Ascending aorta (tissue), 2 donors: ENCODE measurements around the gene SWT1. TPM values are rescaled to one million over a fixed set of nuclear protein-coding genes. Genes with fewer than 3 reads are reported as not detected.
"Not testable (repeated sequence)": the region's sequence is repeated elsewhere in the genome, so short reads cannot be mapped to it uniquely, and the experiment has no call there.

Experiments used
- DNase-seq, 2 donors: peaks; one replicate each; pipeline ENCODE4 v3.0.0-alpha.2; 2019; ENCODE audit warnings: low spot score in 2 of 2
- H3K27ac ChIP-seq, 2 donors: fragments of 200-600 bp; sonication (generic); one replicate each; pipeline ENCODE4 v1.5.1; 2016 to 2017; ENCODE audit warnings: mild to moderate bottlenecking in 1 of 2
- H3K27me3 ChIP-seq: fragments of 200-600 bp; sonication (generic); one replicate; pipeline ENCODE4 v1.5.1; 2017
- H3K36me3 ChIP-seq, 2 donors: fragments of 200-600 bp; sonication (generic); one replicate each; pipeline ENCODE4 v1.5.1; 2016
- H3K4me1 ChIP-seq, 2 donors: fragments of 200-600 bp; sonication (generic); one replicate each; pipeline ENCODE4 v1.5.1; 2016 to 2017; ENCODE audit warnings: mild to moderate bottlenecking in 1 of 2
- H3K4me3 ChIP-seq, 2 donors: fragments of 200-600 bp; sonication (generic); one replicate each; pipeline ENCODE4 v1.5.1; 2016 to 2017; ENCODE audit warnings: mild to moderate bottlenecking in 1 of 2
- H3K9me3 ChIP-seq, 2 donors: fragments of 200-600 bp; sonication (generic); one replicate each; pipeline ENCODE4 v1.5.1; 2016
- intact Hi-C: fragments of 100-400 bp; cut with DNase I; formaldehyde crosslinking; loops from one replicate; pipeline ENCODE4 v1.15.1; 2023
- total RNA-seq: library from RNA; depleted of rRNA; stranded (reverse); fragments of >200 nt; gene quantifications from one replicate; pipeline ENCODE4 v1.1.0, GENCODE V29; 2016
- TF ChIP-seq, protein P1 (sequence below), 3 experiments: fragments of 200-600 bp in 2 of 3; fragments of 450-650 bp in 1 of 3; sonication (generic) in 2 of 3; IDR thresholded peaks; one replicate each; pipeline ENCODE4 v1.5.1; 2016 to 2019; ENCODE audit warnings: antibody characterized with exemption in 3 of 3, mild to moderate bottlenecking in 1 of 3, moderate library complexity in 1 of 3

Gene SWT1
- total RNA-seq, 1 donor from 2014 or later = 0.43 TPM

DNA sequence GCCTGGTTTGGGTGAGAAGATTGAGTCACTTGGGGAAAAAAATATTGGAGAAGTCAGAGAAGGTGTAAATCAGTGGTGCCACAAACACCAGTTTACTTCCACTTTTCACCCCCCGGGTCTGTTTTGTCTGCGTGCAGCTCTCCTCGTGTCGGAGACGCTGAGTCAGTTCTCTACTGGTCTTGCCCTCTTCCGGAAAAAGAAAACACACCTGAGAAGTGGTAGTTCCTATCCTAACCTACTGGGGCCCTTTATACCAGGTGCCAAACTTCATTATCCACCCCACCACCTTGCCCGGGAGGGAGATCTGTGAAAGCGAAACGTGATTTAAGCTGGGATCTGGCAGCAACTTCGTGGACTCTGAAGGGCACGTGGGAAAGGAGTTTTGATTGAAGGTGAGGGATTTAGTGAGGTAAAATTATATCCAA, 160.9 kb downstream of the SWT1 start:
- Histone ChIP-seq H3K27me3 (no peaks in the 10 kb centered on the region), H3K4me1 (peaks cover 0 to 17% of the 10 kb centered on the region in 2 donors), H3K4me3 (peak overlapping the region; percentile 87 to 98), H3K27ac (peak overlapping the region; percentile 96 to 98), H3K36me3 (no peaks in the 10 kb centered on the region), H3K9me3 (no peaks in the 10 kb centered on the region)
- TF ChIP-seq, protein P1, sequence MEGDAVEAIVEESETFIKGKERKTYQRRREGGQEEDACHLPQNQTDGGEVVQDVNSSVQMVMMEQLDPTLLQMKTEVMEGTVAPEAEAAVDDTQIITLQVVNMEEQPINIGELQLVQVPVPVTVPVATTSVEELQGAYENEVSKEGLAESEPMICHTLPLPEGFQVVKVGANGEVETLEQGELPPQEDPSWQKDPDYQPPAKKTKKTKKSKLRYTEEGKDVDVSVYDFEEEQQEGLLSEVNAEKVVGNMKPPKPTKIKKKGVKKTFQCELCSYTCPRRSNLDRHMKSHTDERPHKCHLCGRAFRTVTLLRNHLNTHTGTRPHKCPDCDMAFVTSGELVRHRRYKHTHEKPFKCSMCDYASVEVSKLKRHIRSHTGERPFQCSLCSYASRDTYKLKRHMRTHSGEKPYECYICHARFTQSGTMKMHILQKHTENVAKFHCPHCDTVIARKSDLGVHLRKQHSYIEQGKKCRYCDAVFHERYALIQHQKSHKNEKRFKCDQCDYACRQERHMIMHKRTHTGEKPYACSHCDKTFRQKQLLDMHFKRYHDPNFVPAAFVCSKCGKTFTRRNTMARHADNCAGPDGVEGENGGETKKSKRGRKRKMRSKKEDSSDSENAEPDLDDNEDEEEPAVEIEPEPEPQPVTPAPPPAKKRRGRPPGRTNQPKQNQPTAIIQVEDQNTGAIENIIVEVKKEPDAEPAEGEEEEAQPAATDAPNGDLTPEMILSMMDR (IDR thresholded peaks at IDR 0.05) = no peak
- DNase-seq = peak; percentile 8 to 69
- intact Hi-C loops = loop anchor here (1.0 to 10.0 kb wide), 6 partner anchors 162 to 1846 kb away; partner anchors contain the start of genes EDEM3, ODR4, SMG7 and TPR

DNA sequence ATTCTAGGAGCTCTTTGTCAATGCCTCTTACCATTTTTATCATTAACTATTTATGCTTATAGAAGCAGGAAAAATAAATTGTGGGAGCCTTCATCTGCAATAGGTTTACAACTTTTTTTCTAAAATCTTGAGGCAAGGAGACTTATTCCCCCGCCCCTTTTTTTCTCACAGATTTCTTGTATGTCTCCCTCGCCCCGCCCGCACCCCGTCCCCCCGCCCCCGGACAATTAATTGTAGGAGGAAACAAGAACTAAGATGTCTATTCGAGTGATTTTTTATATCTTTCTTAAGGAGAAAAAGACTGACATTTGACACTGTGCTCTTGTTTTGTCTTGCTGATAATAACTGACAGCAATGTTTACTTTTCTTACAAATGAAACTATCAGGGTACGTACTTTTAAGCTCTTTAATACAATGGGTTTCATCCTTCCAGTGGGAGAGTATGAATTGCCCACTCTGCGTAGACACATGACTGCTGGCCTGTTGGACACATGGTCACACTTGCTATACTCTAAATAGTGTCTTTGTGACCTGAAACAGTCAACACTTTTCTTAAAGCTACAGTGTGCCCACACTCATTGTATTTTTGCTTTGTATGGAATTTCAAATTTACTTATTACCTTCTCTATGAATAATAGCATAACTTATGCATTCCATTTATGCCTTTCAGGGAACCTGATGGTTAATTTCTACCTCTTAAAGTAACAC, 161.6 kb downstream of the SWT1 start:
- Histone ChIP-seq H3K27me3 (no peaks in the 10 kb centered on the region), H3K4me3 (no peak overlapping the region), H3K9me3 (no peaks in the 10 kb centered on the region), H3K27ac (peak overlapping the region; percentile 96 to 98), H3K36me3 (no peaks in the 10 kb centered on the region), H3K4me1 (peaks cover 0 to 17% of the 10 kb centered on the region in 2 donors)
- TF ChIP-seq, protein P1 (IDR thresholded peaks at IDR 0.05) = no peak
- intact Hi-C loops = loop anchor here (5.0 to 10.0 kb wide), 5 partner anchors 366 to 1846 kb away; partner anchors contain the start of genes EDEM3, ODR4, SMG7 and TPR
- no peak for DNase-seq

DNA sequence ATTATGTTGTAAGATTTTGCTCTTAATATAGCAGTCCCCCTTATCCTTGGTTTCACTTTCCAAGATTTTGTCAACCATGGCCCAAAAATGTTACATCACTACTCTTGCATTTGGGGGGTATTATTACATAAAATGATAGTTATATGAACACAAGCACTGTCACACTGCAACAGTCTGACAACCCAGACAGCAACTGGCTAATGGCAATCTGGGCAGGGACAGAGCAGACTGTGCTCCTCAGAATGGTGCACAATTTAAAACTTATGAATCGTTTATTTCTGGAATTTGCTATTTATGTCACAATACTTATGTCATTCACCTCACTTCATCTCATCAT, 162.1 kb downstream of the SWT1 start:
- TF ChIP-seq, protein P1 (IDR thresholded peaks at IDR 0.05) = no peak
- H3K36me3 ChIP-seq = no peaks in the 10 kb centered on the region
- no peak for DNase-seq
- peak overlapping the region; percentile 24 to 96 for H3K27ac ChIP-seq
- no peak overlapping the region for H3K4me3 ChIP-seq
- H3K27me3 ChIP-seq = no peaks in the 10 kb centered on the region
- intact Hi-C loops = loop anchor here (5.0 to 10.0 kb wide), 5 partner anchors 366 to 1847 kb away; partner anchors contain the start of genes EDEM3, ODR4, SMG7 and TPR
- peaks cover 0 to 17% of the 10 kb centered on the region in 2 donors for H3K4me1 ChIP-seq
- H3K9me3 ChIP-seq = no peaks in the 10 kb centered on the region

DNA sequence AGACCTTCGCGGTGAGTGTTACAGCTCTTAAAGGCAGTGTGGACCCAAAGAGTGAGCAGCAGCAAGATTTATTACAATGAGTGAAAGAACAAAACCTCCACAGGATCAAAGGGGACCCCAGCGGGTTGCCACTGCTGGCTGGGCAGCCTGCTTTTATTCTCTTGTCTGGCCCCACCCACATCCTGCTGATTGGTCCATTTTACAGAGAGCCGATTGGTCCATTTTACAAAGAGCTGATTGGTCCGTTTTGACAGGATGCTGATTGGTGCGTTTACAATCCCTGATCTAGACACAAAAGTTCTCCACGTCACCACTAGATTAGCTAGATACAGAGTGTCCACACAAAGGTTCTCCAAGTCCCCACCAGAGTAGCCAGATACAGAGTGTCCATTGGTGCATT, 164.1 kb downstream of the SWT1 start:
- H3K4me3 ChIP-seq, DNase-seq, intact Hi-C loops, H3K4me1 ChIP-seq, H3K9me3 ChIP-seq, H3K27me3 ChIP-seq, H3K36me3 ChIP-seq, H3K27ac ChIP-seq: not testable (repeated sequence)

DNA sequence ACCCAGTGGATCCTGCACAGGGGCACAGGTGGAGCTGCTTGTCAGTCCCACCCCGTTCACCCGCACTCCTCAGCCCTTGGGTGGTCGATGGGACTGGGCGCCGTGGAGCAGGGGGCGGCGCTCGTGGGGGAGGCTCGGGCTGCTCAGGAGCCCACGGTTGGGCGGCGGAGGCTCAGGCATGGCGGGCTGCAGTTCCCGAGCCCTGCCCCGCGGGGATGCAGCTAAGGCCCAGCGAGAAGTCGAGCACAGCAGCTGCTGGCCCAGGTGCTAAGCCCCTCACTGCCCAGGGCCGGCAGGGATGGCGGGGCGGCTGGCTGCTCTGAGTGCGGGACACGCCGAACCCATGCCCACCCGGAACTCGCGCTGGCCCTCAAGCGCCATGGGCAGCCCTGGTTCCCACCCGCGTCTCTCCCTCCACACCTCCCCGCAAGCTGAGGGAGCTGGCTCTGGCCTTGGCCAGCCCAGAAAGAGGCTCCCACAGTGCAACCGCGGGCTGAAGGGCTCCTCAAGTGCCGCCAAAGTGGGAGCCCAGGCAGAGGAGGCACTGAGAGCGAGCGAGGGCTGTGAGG, 164.8 kb downstream of the SWT1 start:
- intact Hi-C loops, DNase-seq, H3K27ac ChIP-seq, H3K27me3 ChIP-seq, H3K4me1 ChIP-seq, H3K9me3 ChIP-seq, H3K36me3 ChIP-seq, H3K4me3 ChIP-seq: not testable (repeated sequence)

DNA sequence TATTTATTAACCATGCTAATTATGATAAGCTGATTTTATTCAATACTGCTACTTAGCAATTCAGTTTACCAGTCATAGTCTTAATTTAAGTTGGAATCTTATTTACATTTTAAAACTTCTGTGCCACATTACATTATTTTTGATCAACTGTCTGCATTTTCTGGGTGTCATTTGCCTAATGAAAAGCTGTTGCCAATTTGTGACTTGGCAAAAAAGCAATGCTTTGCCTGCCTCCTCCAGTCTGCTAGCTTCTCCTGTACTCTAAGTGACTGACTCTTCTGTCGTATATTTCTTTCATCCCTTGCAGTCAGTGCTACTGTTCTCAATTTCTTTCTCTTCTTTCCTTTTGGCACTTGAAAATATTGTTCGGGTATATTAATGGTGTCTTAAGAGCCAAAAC, 165.7 kb downstream of the SWT1 start:
- Histone ChIP-seq H3K4me1 (peaks cover 0 to 4% of the 10 kb centered on the region in 2 donors), H3K9me3 (no peaks in the 10 kb centered on the region), H3K27me3 (no peaks in the 10 kb centered on the region), H3K36me3 (no peaks in the 10 kb centered on the region), H3K4me3 (no peak overlapping the region), H3K27ac (no peak overlapping the region)
- intact Hi-C loops = no loop called here
- TF ChIP-seq, protein P1 (IDR thresholded peaks at IDR 0.05) = no peak
- DNase-seq = no peak
